Ishikawa (cell line): ENCODE results near the gene OR11G2.

Experiments used
- CEBPB ChIP-seq: IDR thresholded peaks from 2 replicates; pipeline ENCODE4 v1.6.1; 2012
- EGR1 ChIP-seq: IDR thresholded peaks from 2 replicates; pipeline ENCODE4 v1.6.1; 2012
- EP300 ChIP-seq: IDR thresholded peaks from 2 replicates; pipeline ENCODE4 v1.6.1; 2012; ENCODE audit warnings: borderline replicate concordance
- NFIC ChIP-seq: IDR thresholded peaks from 2 replicates; pipeline ENCODE4 v1.6.1; 2012
- RAD21 ChIP-seq: IDR thresholded peaks from 2 replicates; pipeline ENCODE4 v1.6.1; 2012; ENCODE audit warnings: low read depth
- TAF1 ChIP-seq: IDR thresholded peaks from 2 replicates; pipeline ENCODE4 v1.6.1; 2012; ENCODE audit warnings: low read depth, mild to moderate bottlenecking
- TF ChIP-seq, protein P1 (sequence below): IDR thresholded peaks from 2 replicates; pipeline ENCODE4 v1.6.1; 2012
- TF ChIP-seq, protein P2 (sequence below): IDR thresholded peaks from 2 replicates; pipeline ENCODE4 v1.6.1; 2012
- TF ChIP-seq, protein P3 (sequence below): IDR thresholded peaks from 2 replicates; pipeline ENCODE4 v1.6.1; 2012; ENCODE audit warnings: low read depth, mild to moderate bottlenecking

DNA sequence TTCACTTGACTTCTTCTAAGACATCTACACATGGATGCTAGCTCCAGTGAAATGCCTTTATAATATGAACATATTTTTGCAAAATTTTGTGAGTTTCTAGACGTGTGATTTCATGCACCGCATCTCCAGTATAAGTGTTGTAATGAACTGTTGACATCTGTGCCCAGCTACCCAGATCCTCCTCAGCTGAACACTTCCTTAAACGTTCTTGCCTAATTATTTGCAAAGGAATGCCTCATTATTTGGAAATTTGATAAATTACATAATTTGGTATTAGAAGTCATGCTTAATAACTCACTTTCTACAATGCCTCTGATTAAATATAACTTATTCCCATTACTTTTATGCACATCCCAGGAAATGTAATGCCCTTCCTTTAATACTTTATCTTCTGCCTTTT is 14.0 kb downstream of the OR11G2 start:
- no peak for TF ChIP-seq RAD21
- no peak for TF ChIP-seq NFIC
- TF ChIP-seq, protein P1, sequence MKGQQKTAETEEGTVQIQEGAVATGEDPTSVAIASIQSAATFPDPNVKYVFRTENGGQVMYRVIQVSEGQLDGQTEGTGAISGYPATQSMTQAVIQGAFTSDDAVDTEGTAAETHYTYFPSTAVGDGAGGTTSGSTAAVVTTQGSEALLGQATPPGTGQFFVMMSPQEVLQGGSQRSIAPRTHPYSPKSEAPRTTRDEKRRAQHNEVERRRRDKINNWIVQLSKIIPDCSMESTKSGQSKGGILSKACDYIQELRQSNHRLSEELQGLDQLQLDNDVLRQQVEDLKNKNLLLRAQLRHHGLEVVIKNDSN: no peak
- TF ChIP-seq EP300: no peak
- TF ChIP-seq EGR1: no peak
- no peak for TF ChIP-seq TAF1
- TF ChIP-seq, protein P2, sequence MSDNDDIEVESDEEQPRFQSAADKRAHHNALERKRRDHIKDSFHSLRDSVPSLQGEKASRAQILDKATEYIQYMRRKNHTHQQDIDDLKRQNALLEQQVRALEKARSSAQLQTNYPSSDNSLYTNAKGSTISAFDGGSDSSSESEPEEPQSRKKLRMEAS: no peak
- no peak for TF ChIP-seq CEBPB
- TF ChIP-seq, protein P3, sequence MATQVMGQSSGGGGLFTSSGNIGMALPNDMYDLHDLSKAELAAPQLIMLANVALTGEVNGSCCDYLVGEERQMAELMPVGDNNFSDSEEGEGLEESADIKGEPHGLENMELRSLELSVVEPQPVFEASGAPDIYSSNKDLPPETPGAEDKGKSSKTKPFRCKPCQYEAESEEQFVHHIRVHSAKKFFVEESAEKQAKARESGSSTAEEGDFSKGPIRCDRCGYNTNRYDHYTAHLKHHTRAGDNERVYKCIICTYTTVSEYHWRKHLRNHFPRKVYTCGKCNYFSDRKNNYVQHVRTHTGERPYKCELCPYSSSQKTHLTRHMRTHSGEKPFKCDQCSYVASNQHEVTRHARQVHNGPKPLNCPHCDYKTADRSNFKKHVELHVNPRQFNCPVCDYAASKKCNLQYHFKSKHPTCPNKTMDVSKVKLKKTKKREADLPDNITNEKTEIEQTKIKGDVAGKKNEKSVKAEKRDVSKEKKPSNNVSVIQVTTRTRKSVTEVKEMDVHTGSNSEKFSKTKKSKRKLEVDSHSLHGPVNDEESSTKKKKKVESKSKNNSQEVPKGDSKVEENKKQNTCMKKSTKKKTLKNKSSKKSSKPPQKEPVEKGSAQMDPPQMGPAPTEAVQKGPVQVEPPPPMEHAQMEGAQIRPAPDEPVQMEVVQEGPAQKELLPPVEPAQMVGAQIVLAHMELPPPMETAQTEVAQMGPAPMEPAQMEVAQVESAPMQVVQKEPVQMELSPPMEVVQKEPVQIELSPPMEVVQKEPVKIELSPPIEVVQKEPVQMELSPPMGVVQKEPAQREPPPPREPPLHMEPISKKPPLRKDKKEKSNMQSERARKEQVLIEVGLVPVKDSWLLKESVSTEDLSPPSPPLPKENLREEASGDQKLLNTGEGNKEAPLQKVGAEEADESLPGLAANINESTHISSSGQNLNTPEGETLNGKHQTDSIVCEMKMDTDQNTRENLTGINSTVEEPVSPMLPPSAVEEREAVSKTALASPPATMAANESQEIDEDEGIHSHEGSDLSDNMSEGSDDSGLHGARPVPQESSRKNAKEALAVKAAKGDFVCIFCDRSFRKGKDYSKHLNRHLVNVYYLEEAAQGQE: no peak
